Activated naive CD8-positive, alpha-beta T cell treated with anti-CD3 and anti-CD28 coated beads for 36 hours (primary cell): ENCODE measurements around the gene PNPLA1. TPM values are rescaled to one million over a fixed set of nuclear protein-coding genes. Genes with fewer than 3 reads are reported as not detected.

Source experiments
- total RNA-seq, 2 experiments: library from RNA; stranded (reverse); gene quantifications; one replicate each; pipeline ENCODE4 v1.2.3, GENCODE V29; 2021

PNPLA1 gene
- total RNA-seq, 2 experiments from 2014 or later: not detected

Other genes with a start within 250 kb of the PNPLA1 start
- gene SLC26A8, start 245.4 kb upstream of the PNPLA1 start, total RNA-seq: under 1 TPM in 1 of 2 experiments, not detected in 1; 0.06 TPM
- gene MAPK14, start 242.3 kb upstream of the PNPLA1 start, total RNA-seq: 10 to 100 TPM; 40.7 TPM
- gene MAPK13, start 139.5 kb upstream of the PNPLA1 start, total RNA-seq: 10 to 100 TPM; 53.0 to 53.5 TPM
- gene BRPF3, start 73.3 kb upstream of the PNPLA1 start, total RNA-seq: 10 to 100 TPM; 15.3 to 16.4 TPM
- gene BNIP5, start 66.8 kb downstream of the PNPLA1 start, total RNA-seq: not detected
- 1 to 10 TPM; 2.8 to 3.1 TPM for gene ETV7, start 117.6 kb downstream of the PNPLA1 start, total RNA-seq
- under 1 TPM; 0.10 to 0.29 TPM for gene PXT1, start 172.8 kb downstream of the PNPLA1 start, total RNA-seq
- gene KCTD20, start 172.9 kb downstream of the PNPLA1 start, total RNA-seq: 10 to 100 TPM; 48.4 to 56.6 TPM